ENCODE results near the gene ERCC2. TPM values are rescaled to one million over a fixed set of nuclear protein-coding genes. Genes with fewer than 3 reads are reported as not detected.

Gene ERCC2
- total and polyA plus RNA-seq, 2 of the 8 experiments (the other 6 are each of a cell fraction or from before 2014, with no cell fraction given): 107 to 117 TPM

DNA sequence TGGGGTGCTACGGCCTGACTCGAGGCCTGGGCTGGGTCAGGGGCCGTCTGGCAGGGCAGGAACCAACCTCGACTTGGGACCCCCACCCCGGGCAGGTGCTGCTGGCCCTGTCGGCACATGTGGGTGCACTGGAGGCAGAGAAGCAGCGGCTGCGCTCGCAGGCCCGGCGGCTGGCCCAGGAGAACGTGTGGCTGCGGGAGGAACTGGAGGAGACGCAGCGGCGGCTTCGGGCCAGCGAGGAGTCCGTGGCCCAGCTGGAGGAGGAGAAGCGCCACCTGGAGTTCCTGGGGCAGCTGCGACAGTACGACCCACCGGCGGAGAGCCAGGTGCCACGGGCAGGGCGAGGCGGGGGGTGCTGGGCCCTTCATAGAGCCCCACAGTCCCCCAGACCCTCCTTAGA is 23.9 kb downstream of the ERCC2 start (continued):
- no peak for TF ChIP-seq RFX5 (IDR thresholded peaks at IDR 0.05; ENCODE audit: borderline replicate concordance, low read depth, low read length)
- TF ChIP-seq HDAC6 (IDR thresholded peaks at IDR 0.05; ENCODE audit: low read depth, low read length): no peak
- no peak for TF ChIP-seq ASH2L (IDR thresholded peaks at IDR 0.05; ENCODE audit: low read length)
- no peak for TF ChIP-seq EGR1 (IDR thresholded peaks at IDR 0.05; ENCODE audit: borderline replicate concordance, low read depth, low read length)
- no peak for TF ChIP-seq KDM5A (IDR thresholded peaks at IDR 0.05; ENCODE audit: low read length)
- TF ChIP-seq E2F6 (IDR thresholded peaks at IDR 0.05): no peak
- TF ChIP-seq MAX (IDR thresholded peaks at IDR 0.05): peak; percentile 20; the same call in 1 of the 2 replicates
- TF ChIP-seq BACH1 (IDR thresholded peaks at IDR 0.05; ENCODE audit: low read length): no peak
- TF ChIP-seq SIX5 (IDR thresholded peaks at IDR 0.05; ENCODE audit: low read depth, low read length): no peak
- TF ChIP-seq CREB1 (IDR thresholded peaks at IDR 0.05): no peak
- TF ChIP-seq FOSL1 (IDR thresholded peaks at IDR 0.05; ENCODE audit: insufficient read depth, low read depth, low read length): no peak
- no peak for TF ChIP-seq PHF8 (conservative IDR thresholded peaks at IDR 0.05; ENCODE audit: low read depth, low read length)
- TF ChIP-seq MAFK (IDR thresholded peaks at IDR 0.05; ENCODE audit: low read depth, low read length): no peak
- no peak for TF ChIP-seq SP2 (IDR thresholded peaks at IDR 0.05; ENCODE audit: low read length)
- no peak for TF ChIP-seq EZH2 (IDR thresholded peaks at IDR 0.05; ENCODE audit: low read depth, low read length, severe bottlenecking)
- no peak for TF ChIP-seq SP4 (IDR thresholded peaks at IDR 0.05; ENCODE audit: low read length)
- TF ChIP-seq BRCA1 (IDR thresholded peaks at IDR 0.05; ENCODE audit: low read depth, low read length): no peak
- peak; percentile 8 to 28; a peak in 3 of 4 replicates for TF ChIP-seq RAD21 (IDR thresholded peaks at IDR 0.05 in 1 of 2, conservative IDR thresholded peaks at IDR 0.05 in 1 of 2; ENCODE audit: low read depth in 2 of 2, low read length in 2 of 2)
